Thoracic aorta (tissue), 2 donors: ENCODE data around the gene PARD6G. TPM values are rescaled to one million over a fixed set of nuclear protein-coding genes. Genes with fewer than 3 reads are reported as not detected.

Source experiments
- ATAC-seq: fragments of 150-250 bp; one replicate; pipeline ENCODE4 v1.8.0; 2017; ENCODE audit warnings: low read depth; ENCODE audit not compliant: insufficient number of reproducible peaks, low FRiP score
- DNase-seq: peaks from one replicate; pipeline ENCODE4 v3.0.0-alpha.2; 2020; ENCODE audit warnings: low spot score
- H3K27ac ChIP-seq, 2 donors: fragments of 200-600 bp; sonication (generic); 1 replicate in 1 of 2; 2 replicates in 1 of 2; pipeline ENCODE4 v1.5.1; 2016; ENCODE audit warnings: mild to moderate bottlenecking in 2 of 2, moderate library complexity in 2 of 2
- H3K27me3 ChIP-seq: fragments of 200-600 bp; sonication (generic); replicated peaks from 2 replicates; pipeline ENCODE4 v1.6.0; 2016; ENCODE audit warnings: mild to moderate bottlenecking; ENCODE audit not compliant: insufficient read depth
- H3K36me3 ChIP-seq: fragments of 200-600 bp; sonication (generic); one replicate; pipeline ENCODE4 v1.5.1; 2016
- H3K4me1 ChIP-seq, 2 donors: fragments of 200-600 bp; sonication (generic); 1 replicate in 1 of 2; 2 replicates in 1 of 2; pipeline versions ENCODE4 v1.5.1 to v1.6.0; 2016; ENCODE audit warnings: low read depth in 2 of 2, mild to moderate bottlenecking in 1 of 2; ENCODE audit not compliant: control insufficient read depth in 1 of 2
- H3K4me3 ChIP-seq: fragments of 200-600 bp; sonication (generic); 2 replicates; pipeline ENCODE4 v1.5.1; 2016; ENCODE audit warnings: mild to moderate bottlenecking
- H3K9me3 ChIP-seq: fragments of 200-600 bp; sonication (generic); 2 replicates; pipeline ENCODE4 v1.5.1; 2016
- total RNA-seq, 2 donors: library from RNA; depleted of rRNA; stranded (reverse); fragments of >200 nt; gene quantifications; one replicate each; pipeline versions ENCODE4 v1.1.0 to v1.2.3, GENCODE V29; 2016
- TF ChIP-seq, protein P1 (sequence below): fragments of 200-600 bp; sonication (generic); IDR thresholded peaks from one replicate; pipeline ENCODE4 v1.5.1; 2019; ENCODE audit warnings: antibody characterized with exemption

Gene PARD6G
- total RNA-seq, 2 donors from 2014 or later, result 3.0 to 4.8 TPM

- DNase-seq (no peak), ATAC-seq (no peak)
- H3K27ac ChIP-seq, result no peak overlapping the region
Observed at GRCh38 chr18:80177128-80177527, 70.2 kb downstream of the PARD6G start.

DNA sequence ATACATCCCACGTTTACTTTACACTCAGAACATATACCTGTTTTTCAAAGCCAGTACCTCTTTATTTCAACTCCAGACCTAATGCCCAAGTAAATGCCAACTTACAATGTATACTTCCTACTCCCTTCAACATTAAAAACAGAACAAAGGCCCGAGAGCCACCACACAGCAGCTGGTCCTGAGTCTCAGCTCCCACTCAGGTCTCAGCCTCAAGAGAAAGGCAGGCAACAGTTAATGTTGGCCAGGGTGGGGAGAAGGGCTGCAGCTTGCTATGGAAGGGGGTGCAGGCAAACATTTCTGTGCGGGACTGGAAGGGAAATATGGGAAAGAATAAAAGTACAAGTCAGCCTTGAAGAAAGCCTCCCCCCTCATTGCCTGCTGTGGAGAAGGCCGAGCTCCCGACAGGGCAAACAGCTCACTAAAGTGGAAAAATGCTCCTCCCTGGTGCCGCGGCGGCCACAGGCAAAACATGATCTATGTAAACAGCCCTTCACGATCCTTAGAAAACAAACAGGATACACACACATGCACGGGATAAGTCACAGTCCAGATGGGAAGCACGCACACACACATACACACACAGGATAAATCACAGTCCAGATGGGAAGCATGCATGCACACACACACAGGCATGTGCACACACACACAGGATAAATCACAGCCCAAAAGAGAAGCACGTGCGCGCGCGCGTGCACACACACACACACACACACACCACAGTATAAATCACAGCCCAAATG lies 70.8 kb downstream of the PARD6G start:
- DNase-seq (no peak), ATAC-seq (no peak)
- peaks cover 0 to 2% of the 10 kb centered on the region in 2 donors for H3K4me1 ChIP-seq
- no peak overlapping the region for H3K27ac ChIP-seq
- H3K4me3 ChIP-seq, result no peak overlapping the region
- H3K27me3 ChIP-seq, result no peaks in the 10 kb centered on the region
- TF ChIP-seq, protein P1, sequence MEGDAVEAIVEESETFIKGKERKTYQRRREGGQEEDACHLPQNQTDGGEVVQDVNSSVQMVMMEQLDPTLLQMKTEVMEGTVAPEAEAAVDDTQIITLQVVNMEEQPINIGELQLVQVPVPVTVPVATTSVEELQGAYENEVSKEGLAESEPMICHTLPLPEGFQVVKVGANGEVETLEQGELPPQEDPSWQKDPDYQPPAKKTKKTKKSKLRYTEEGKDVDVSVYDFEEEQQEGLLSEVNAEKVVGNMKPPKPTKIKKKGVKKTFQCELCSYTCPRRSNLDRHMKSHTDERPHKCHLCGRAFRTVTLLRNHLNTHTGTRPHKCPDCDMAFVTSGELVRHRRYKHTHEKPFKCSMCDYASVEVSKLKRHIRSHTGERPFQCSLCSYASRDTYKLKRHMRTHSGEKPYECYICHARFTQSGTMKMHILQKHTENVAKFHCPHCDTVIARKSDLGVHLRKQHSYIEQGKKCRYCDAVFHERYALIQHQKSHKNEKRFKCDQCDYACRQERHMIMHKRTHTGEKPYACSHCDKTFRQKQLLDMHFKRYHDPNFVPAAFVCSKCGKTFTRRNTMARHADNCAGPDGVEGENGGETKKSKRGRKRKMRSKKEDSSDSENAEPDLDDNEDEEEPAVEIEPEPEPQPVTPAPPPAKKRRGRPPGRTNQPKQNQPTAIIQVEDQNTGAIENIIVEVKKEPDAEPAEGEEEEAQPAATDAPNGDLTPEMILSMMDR, result no peak
- no peaks in the 10 kb centered on the region for H3K36me3 ChIP-seq
- no peaks in the 10 kb centered on the region for H3K9me3 ChIP-seq

More at GRCh38 chr18:80177128-80177527, 70.2 kb downstream of the PARD6G start:
- Histone ChIP-seq H3K36me3 (no peaks in the 10 kb centered on the region), H3K9me3 (no peaks in the 10 kb centered on the region), H3K27me3 (no peaks in the 10 kb centered on the region), H3K4me3 (no peak overlapping the region), H3K4me1 (no peaks in the 10 kb centered on the region)
- TF ChIP-seq, protein P1, result no peak

DNA sequence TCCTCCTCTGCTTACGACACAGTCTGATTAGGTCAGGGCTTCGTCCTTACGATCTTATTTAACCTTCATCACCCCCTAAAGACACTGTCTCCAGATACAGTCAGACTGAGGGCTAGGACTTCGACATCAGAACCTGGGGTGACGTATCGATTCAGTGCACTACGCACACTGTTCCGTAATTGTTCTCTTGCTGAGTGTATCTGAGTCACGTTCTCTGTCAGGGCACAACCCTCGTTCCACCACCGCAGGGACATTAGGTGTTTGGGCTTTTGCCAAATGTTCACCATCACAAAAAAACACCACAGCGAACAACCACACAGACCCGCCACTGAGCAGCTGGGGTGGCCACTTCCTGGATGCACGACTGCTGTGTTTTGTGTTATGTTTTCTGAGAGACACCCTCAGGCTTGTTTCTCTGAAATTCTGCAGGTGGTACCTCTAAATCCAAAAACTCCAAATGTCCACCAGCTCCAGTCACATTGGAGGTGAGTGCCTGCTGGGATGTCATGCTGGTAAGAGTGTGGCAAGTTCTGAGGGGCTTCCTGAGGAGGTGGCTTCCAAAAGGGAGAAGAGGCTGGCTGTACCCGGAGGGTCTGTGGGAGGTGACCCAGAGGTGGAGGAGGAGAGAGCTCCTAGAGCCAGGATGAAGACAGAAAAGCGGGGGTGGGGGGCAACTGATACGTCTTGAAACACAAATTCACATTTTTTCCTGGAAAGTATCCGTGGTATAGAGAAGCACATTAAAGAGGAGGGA lies 71.7 kb downstream of the PARD6G start:
- Histone ChIP-seq H3K4me1 (peaks cover 0 to 7% of the 10 kb centered on the region in 2 donors), H3K9me3 (no peaks in the 10 kb centered on the region), H3K36me3 (no peaks in the 10 kb centered on the region), H3K4me3 (no peak overlapping the region), H3K27me3 (no peaks in the 10 kb centered on the region), H3K27ac (no peak overlapping the region)
- TF ChIP-seq, protein P1, result no peak
- ATAC-seq (no peak), DNase-seq (no peak)

DNA sequence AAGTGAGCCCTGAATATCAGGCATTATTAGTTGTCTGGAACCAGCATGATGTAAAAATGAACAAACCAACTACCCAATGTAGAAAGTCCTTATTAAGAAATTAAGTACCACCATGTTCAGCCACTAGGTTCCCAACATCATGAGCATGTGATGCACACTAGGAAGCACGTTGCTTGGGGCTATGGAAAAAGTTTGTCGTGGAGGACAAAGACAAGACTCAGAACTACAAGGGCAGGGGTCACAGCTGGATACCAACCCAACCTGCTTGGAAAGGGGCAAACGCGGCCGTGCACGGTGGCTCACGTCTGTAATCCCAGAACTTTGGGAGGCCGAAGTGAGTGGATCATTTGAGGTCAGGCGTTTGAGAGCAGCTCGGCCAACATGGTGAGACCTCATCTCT lies 74.3 kb downstream of the PARD6G start:
- ATAC-seq (no peak), DNase-seq (no peak)
- H3K27ac ChIP-seq, result no peak overlapping the region
- TF ChIP-seq, protein P1, result no peak
- peaks cover 0 to 7% of the 10 kb centered on the region in 2 donors for H3K4me1 ChIP-seq
- H3K9me3 ChIP-seq, result no peaks in the 10 kb centered on the region
- H3K36me3 ChIP-seq, result no peaks in the 10 kb centered on the region
- no peaks in the 10 kb centered on the region for H3K27me3 ChIP-seq
- H3K4me3 ChIP-seq, result no peak overlapping the region

DNA sequence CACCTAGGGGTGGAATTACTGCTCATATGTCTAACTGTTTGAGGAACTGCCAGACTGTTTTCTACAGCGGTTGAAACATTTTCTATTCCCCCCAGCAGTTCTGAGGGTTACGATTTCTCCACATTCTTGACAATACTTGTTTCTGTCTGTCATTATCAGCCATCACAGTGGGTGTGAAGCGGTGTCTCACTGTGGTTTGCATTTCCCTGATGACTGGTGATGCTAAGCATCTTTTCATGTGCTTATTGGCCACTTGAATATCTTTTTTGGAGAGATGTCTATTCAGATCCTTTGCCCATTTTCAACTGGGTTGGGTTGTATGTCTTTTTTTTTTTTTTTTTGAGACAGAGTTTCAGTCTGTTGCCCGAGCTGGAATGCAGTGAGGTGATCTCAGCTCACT lies 75.3 kb downstream of the PARD6G start:
- no peak overlapping the region for H3K27ac ChIP-seq
- DNase-seq (no peak), ATAC-seq (no peak)
- H3K36me3 ChIP-seq, result no peaks in the 10 kb centered on the region
- TF ChIP-seq, protein P1, result no peak
- H3K27me3 ChIP-seq, result no peaks in the 10 kb centered on the region
- no peak overlapping the region for H3K4me3 ChIP-seq
- no peaks in the 10 kb centered on the region for H3K9me3 ChIP-seq
- H3K4me1 ChIP-seq, result peaks cover 0 to 7% of the 10 kb centered on the region in 2 donors
